ENCODE measurements around the gene GRM1. TPM values are rescaled to one million over a fixed set of nuclear protein-coding genes. Genes with fewer than 3 reads are reported as not detected.

Gene GRM1
- total RNA-seq: not detected in 2 replicates
- 0.03 and 0.07 TPM in 2 replicates for polyA plus RNA-seq
- polyA plus RNA-seq (2011; cell fraction: cytosol; rRNA removed): 0.01 and 0.03 TPM in 2 replicates
- polyA plus RNA-seq (2011; cell fraction: nucleus; rRNA removed): 0.05 and 0.10 TPM in 2 replicates
- 0.04 and 0.08 TPM in 2 replicates for polyA plus RNA-seq (2012)
- polyA minus RNA-seq: 0.41 TPM in 1 of 2 replicates, not detected in the other
- not detected for polyA minus RNA-seq (2011; cell fraction: cytosol; rRNA and poly(A)+ RNA removed)
- 0.05 and 0.24 TPM in 2 replicates for polyA minus RNA-seq (2011; cell fraction: nucleus; rRNA and poly(A)+ RNA removed)
- percentile 6 among the genes with signal in this experiment for Bru-seq, nascent RNA
- BruChase-seq, experiment 1, labeled RNA remaining after a 6-hour chase: percentile 2 among the genes with signal in this experiment
- BruChase-seq, experiment 2, labeled RNA remaining after a 2-hour chase: percentile 2 among the genes with signal in this experiment
- long read RNA-seq, partial matches to known transcripts: 1 of 1 reads
- long read RNA-seq, other reads (novel, unspliced or antisense): 0 of 1 reads

GRCh38 chr6:146028851-146029572 lies at the start of gene GRM1:
GRM1 (plus strand) TSS chr6:146029062; CDS start chr6:146029518, 456 bp downstream.
- FAIRE-seq (no peak), DNase-seq (ENCODE audit: low read depth, low spot score) (no peak)
- Histone ChIP-seq H2AFZ (ENCODE audit: low read depth, low read length) (no peak within 1 kb of the TSS), H3K9me1 (replicated peaks; ENCODE audit: control insufficient read depth, extremely low read depth, insufficient read depth, low read length) (no peaks in the 10 kb centered on the region), H3K79me2 (ENCODE audit: control insufficient read depth, insufficient read depth, low read length) (no peaks in the 10 kb centered on the region), H3K9ac (replicated peaks; ENCODE audit: extremely low read depth, insufficient read depth, low read length) (no peak within 1 kb of the TSS), H3K4me3 (replicated peaks in 1 of 3; ENCODE audit: insufficient read depth in 1 of 3, low read depth in 1 of 3, low read length in 3 of 3) (no peak within 1 kb of the TSS), H3K9me3 (replicated peaks; ENCODE audit: control insufficient read depth, insufficient read depth, low read length) (no peaks in the 10 kb centered on the region), H3K4me2 (ENCODE audit: insufficient read depth, low read length) (peak within 1 kb of the TSS; percentile 76), H4K20me1 (replicated peaks; ENCODE audit: control insufficient read depth, extremely low read depth, insufficient read depth, low read length) (no peaks in the 10 kb centered on the region), H3K36me3 (ENCODE audit: control insufficient read depth in 2 of 2, extremely low read depth in 1 of 2, insufficient read depth in 2 of 2, low read length in 2 of 2) (no peaks in the 10 kb centered on the region), H3K4me1 (ENCODE audit: control insufficient read depth, extremely low read depth, insufficient read depth, low read length) (no peaks in the 10 kb centered on the region), H3K27me3 (ENCODE audit: control insufficient read depth in 2 of 2, insufficient read depth in 2 of 2, low read length in 2 of 2) (peaks cover 19 to 20% of the 10 kb centered on the region in 2 experiments), H3K27ac (ENCODE audit: insufficient read depth, low read depth, low read length) (no peak within 1 kb of the TSS)
- dilution Hi-C loops (cut with MboI; ENCODE audit: extremely low pct_ligation_motif_present, low sequenced_read_pairs): no loop called here
- intact Hi-C loops (cut with micrococcal nuclease): loop anchor here (2.0 kb wide), 1 partner anchor 64 kb away; the partner anchor contains the start of gene SHPRH
- BruUV-seq (replicated peaks): no TSS peak
- TF ChIP-seq JUN (IDR thresholded peaks at IDR 0.05; ENCODE audit: borderline replicate concordance, insufficient read depth, insufficient read length, low read depth): no peak
- peak; percentile 67 for TF ChIP-seq EZH2 (IDR thresholded peaks at IDR 0.05; ENCODE audit: borderline replicate concordance, low read depth, low read length, severe bottlenecking)
- TF ChIP-seq GATA2 (IDR thresholded peaks at IDR 0.05; ENCODE audit: insufficient read depth, insufficient read length, low read depth, low read length): no peak
- no peak for TF ChIP-seq MAX (IDR thresholded peaks at IDR 0.05; ENCODE audit: insufficient read depth, insufficient read length)
- CTCF ChIA-PET: interaction anchor here (1.0 to 2.1 kb wide), 3 partner anchors 13 to 672 kb away, joined by 3 to 8 read pairs (median 3); no protein-coding TSS in a partner anchor
- POLR2A ChIA-PET: no interaction called here

All from endothelial cell of umbilical vein (primary cell).